RWPE1 (cell line): ENCODE measurements around the gene LRRC25.

Experiments used
- CTCF ChIA-PET: fragments of 350-600 bp; sonication (Branson Sonifier 250); formaldehyde crosslinking; extraction: SDS; loops from one replicate; lab custom pipeline; 2021; lab: Yijun Ruan, JAX
- POLR2A ChIA-PET: fragments of 400-600 bp; formaldehyde crosslinking; extraction: SDS; loops from one replicate; lab custom pipeline; 2020; ENCODE audit warnings: antibody characterized with exemption; ENCODE audit not compliant: low non-redundant PET; lab: Yijun Ruan, JAX
- DNase-seq: peaks from one replicate; pipeline ENCODE4 v3.0.0; 2012; ENCODE audit warnings: low spot score
- H3K27ac ChIP-seq: fragments of 450-650 bp; 2 replicates; pipeline ENCODE4 v1.5.1; 2017
- CTCF ChIP-seq: fragments of 450-650 bp; conservative IDR thresholded peaks from 2 replicates; pipeline ENCODE4 v1.5.1; 2017; ENCODE audit warnings: low read depth, mild to moderate bottlenecking

Gene LRRC25

GRCh38 chr19:18443406-18443805 is 46.0 kb upstream of the LRRC25 start:
- POLR2A ChIA-PET: no interaction called here
- TF ChIP-seq CTCF: no peak
- H3K27ac ChIP-seq: peak overlapping the region; percentile 45
- DNase-seq: no peak
- CTCF ChIA-PET: no interaction called here

- POLR2A ChIA-PET: no interaction called here
- H3K27ac ChIP-seq: peak overlapping the region; percentile 45
- DNase-seq: no peak
- CTCF ChIA-PET: interaction anchor here (0.6 to 0.9 kb wide), 2 partner anchors 19 to 319 kb away, joined by 3 read pairs; no protein-coding TSS in a partner anchor
- TF ChIP-seq CTCF: no peak
These were observed 45.5 kb upstream of the LRRC25 start for GRCh38 chr19:18442941-18443340.

- CTCF ChIA-PET: interaction anchor here (0.6 to 0.9 kb wide), 2 partner anchors 19 to 320 kb away, joined by 3 read pairs; no protein-coding TSS in a partner anchor
- TF ChIP-seq CTCF: no peak
- peak overlapping the region; percentile 94 for H3K27ac ChIP-seq
- POLR2A ChIA-PET: no interaction called here
- no peak for DNase-seq
These were observed 44.7 kb upstream of the LRRC25 start for GRCh38 chr19:18441804-18442788.

GRCh38 chr19:18440936-18441803 is 43.7 kb upstream of the LRRC25 start:
- no peak for DNase-seq
- TF ChIP-seq CTCF: no peak
- POLR2A ChIA-PET: no interaction called here
- CTCF ChIA-PET: interaction anchor here (2.9 kb wide), 1 partner anchor 9 kb away, joined by 16 read pairs; no protein-coding TSS in a partner anchor
- H3K27ac ChIP-seq: peak overlapping the region; percentile 94

- peak overlapping the region; percentile 94 for H3K27ac ChIP-seq
- CTCF ChIA-PET: interaction anchor here (0.6 to 2.9 kb wide), 3 partner anchors 10 to 106 kb away, joined by 3 to 16 read pairs (median 3); no protein-coding TSS in a partner anchor
- TF ChIP-seq CTCF: no peak; the same call in 1 of the 2 replicates
- no peak for DNase-seq
- POLR2A ChIA-PET: no interaction called here
These were observed 43.0 kb upstream of the LRRC25 start for GRCh38 chr19:18440415-18440877.

DNA sequence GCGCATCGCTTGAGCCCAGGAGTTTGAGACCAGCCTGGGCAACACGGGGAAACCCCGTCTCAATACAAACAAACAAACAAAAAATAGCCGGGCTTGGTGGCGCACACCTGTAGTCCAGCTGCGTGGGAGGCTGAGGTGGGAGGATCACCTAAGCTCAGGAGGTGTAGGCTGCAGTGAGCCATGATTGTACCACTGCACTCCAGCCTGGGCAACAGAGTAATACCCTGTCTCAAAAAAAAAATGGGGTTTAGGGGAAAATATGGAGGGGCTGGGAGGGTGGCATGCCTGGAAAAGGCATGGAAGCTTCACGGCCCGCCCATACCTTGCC is 42.5 kb upstream of the LRRC25 start:
- peak overlapping the region; percentile 94 for H3K27ac ChIP-seq
- TF ChIP-seq CTCF: no peak
- CTCF ChIA-PET: interaction anchor here (0.5 to 2.9 kb wide), 5 partner anchors 11 to 150 kb away, joined by 3 to 16 read pairs (median 3); no protein-coding TSS in a partner anchor
- POLR2A ChIA-PET: no interaction called here
- no peak for DNase-seq
